ENCODE results near the gene TMEM219.

DNA sequence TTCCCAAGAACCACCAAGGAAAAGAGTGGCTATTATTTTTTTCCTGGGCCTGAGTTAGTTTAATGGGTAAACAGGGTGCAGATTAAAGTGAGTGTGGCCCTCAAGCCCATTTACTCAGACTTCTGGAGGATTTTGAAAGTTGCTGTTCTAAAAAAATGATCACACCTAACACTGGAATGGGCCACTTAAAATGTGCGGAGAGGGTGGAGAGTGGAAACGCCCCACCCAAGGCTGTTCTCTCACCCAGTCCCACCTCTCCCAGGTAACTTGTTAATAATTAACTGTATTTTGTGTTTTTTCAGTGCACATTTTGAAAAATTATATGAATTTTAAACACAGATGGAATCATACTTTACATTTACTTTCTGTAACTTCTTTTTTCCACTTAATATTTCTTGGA, 28.2 kb downstream of the TMEM219 start:
- TF ChIP-seq TAF1 (IDR thresholded peaks at IDR 0.05; ENCODE audit: borderline replicate concordance, low read depth, low read length): no peak
- TF ChIP-seq POLR2AphosphoS2 (IDR thresholded peaks at IDR 0.05; ENCODE audit: low read depth, low read length): no peak
- TF ChIP-seq, protein P1, sequence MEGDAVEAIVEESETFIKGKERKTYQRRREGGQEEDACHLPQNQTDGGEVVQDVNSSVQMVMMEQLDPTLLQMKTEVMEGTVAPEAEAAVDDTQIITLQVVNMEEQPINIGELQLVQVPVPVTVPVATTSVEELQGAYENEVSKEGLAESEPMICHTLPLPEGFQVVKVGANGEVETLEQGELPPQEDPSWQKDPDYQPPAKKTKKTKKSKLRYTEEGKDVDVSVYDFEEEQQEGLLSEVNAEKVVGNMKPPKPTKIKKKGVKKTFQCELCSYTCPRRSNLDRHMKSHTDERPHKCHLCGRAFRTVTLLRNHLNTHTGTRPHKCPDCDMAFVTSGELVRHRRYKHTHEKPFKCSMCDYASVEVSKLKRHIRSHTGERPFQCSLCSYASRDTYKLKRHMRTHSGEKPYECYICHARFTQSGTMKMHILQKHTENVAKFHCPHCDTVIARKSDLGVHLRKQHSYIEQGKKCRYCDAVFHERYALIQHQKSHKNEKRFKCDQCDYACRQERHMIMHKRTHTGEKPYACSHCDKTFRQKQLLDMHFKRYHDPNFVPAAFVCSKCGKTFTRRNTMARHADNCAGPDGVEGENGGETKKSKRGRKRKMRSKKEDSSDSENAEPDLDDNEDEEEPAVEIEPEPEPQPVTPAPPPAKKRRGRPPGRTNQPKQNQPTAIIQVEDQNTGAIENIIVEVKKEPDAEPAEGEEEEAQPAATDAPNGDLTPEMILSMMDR (IDR thresholded peaks at IDR 0.05 in 2 of 3, conservative IDR thresholded peaks at IDR 0.05 in 1 of 3; ENCODE audit: control insufficient read depth in 2 of 3, extremely low read depth in 1 of 3, insufficient read depth in 1 of 3, low read depth in 3 of 3, low read length in 3 of 3): no peak
- no peak for TF ChIP-seq POLR2A (IDR thresholded peaks at IDR 0.05; ENCODE audit: low read depth, low read length)
- no peak for TF ChIP-seq ZNF24 (IDR thresholded peaks at IDR 0.05)
- no peak for TF ChIP-seq EZH2 (IDR thresholded peaks at IDR 0.05; ENCODE audit: borderline replicate concordance, control insufficient read depth, low read depth, low read length)
- TF ChIP-seq ESRRA (IDR thresholded peaks at IDR 0.05; ENCODE audit: low read length): no peak
- TF ChIP-seq, protein P2, sequence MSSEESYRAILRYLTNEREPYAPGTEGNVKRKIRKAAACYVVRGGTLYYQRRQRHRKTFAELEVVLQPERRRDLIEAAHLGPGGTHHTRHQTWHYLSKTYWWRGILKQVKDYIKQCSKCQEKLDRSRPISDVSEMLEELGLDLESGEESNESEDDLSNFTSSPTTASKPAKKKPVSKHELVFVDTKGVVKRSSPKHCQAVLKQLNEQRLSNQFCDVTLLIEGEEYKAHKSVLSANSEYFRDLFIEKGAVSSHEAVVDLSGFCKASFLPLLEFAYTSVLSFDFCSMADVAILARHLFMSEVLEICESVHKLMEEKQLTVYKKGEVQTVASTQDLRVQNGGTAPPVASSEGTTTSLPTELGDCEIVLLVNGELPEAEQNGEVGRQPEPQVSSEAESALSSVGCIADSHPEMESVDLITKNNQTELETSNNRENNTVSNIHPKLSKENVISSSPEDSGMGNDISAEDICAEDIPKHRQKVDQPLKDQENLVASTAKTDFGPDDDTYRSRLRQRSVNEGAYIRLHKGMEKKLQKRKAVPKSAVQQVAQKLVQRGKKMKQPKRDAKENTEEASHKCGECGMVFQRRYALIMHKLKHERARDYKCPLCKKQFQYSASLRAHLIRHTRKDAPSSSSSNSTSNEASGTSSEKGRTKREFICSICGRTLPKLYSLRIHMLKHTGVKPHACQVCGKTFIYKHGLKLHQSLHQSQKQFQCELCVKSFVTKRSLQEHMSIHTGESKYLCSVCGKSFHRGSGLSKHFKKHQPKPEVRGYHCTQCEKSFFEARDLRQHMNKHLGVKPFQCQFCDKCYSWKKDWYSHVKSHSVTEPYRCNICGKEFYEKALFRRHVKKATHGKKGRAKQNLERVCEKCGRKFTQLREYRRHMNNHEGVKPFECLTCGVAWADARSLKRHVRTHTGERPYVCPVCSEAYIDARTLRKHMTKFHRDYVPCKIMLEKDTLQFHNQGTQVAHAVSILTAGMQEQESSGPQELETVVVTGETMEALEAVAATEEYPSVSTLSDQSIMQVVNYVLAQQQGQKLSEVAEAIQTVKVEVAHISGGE (CRISPR knock-in tag; IDR thresholded peaks at IDR 0.05): no peak
- no peak for TF ChIP-seq NRF1 (conservative IDR thresholded peaks at IDR 0.05; ENCODE audit: low read depth, low read length)

Data from GM12878 (cell line).